Cardiac ventricle fibroblast (primary cell): Measurements from ENCODE around the gene AKAIN1. TPM values are rescaled to one million over a fixed set of nuclear protein-coding genes. Genes with fewer than 3 reads are reported as not detected.

Source experiments
- total RNA-seq: library from RNA; depleted of rRNA; stranded (reverse); fragments of >200 nt; gene quantifications from 2 replicates; pipeline ENCODE4 v1.2.3, GENCODE V29; 2015

The AKAIN1 gene
- total RNA-seq = not detected in 2 replicates

DNA sequence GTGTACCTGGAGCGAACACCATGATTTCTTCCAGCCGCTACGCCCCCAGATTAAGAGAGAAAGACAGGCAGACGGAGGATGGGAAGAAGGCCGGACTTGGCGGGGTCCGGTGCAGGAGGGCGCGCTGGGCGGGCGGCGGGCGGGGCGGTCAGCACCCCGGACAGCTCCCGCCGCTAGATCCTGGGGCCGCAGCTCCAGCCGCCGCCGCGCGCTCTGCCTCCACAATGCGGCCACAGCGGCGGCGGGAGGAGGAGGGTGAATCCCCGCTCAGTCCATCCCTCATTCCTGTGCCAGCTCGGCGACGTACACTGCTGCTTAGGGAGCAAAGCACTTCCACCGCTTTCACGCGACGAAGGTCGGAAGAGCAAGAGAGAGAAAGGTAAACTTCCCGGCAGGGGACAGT is at the start of gene AKAIN1:
AKAIN1 (minus strand) TSS at position 226 of the 403 bp plus-strand sequence; CDS start at position 22, 204 bp downstream.

Other genes starting within 250 kb of the AKAIN1 start
- 4.6 and 8.7 TPM in 2 replicates for gene ZBTB14, start 98.5 kb upstream of the AKAIN1 start, total RNA-seq